RWPE2 (cell line): ENCODE measurements around the gene TNS3.

Source experiments
- ATAC-seq: fragments of 200-7000 bp; cut with Tn5 transposase; 3 replicates; pipeline ENCODE4 v1.9.1; 2021; ENCODE audit warnings: low read depth
- DNase-seq: peaks from one replicate; pipeline ENCODE4 v3.0.0-alpha.2; 2020; ENCODE audit warnings: low spot score
- H3K27ac ChIP-seq: fragments of 450-650 bp; 2 replicates; pipeline ENCODE4 v1.5.1; 2017; ENCODE audit warnings: mild to moderate bottlenecking; ENCODE audit not compliant: poor library complexity, severe bottlenecking
- H3K27me3 ChIP-seq: fragments of 250-450 bp; sonication (Bioruptor Pico); 2 replicates; pipeline ENCODE4 v1.5.1; 2021; ENCODE audit warnings: mild to moderate bottlenecking, moderate library complexity; ENCODE audit not compliant: insufficient read depth, poor library complexity, severe bottlenecking
- H3K36me3 ChIP-seq: fragments of 250-450 bp; sonication (Bioruptor Pico); 2 replicates; pipeline ENCODE4 v1.5.1; 2020; ENCODE audit warnings: low read depth, mild to moderate bottlenecking, moderate library complexity
- H3K4me1 ChIP-seq: fragments of 250-450 bp; sonication (Bioruptor Pico); 2 replicates; pipeline ENCODE4 v1.5.1; 2021; ENCODE audit warnings: mild to moderate bottlenecking, moderate library complexity; ENCODE audit not compliant: insufficient read depth, poor library complexity, severe bottlenecking
- H3K4me3 ChIP-seq: fragments of 250-450 bp; sonication (Bioruptor Pico); 2 replicates; pipeline ENCODE4 v1.5.1; 2021; ENCODE audit warnings: mild to moderate bottlenecking, moderate library complexity; ENCODE audit not compliant: severe bottlenecking
- H3K9me3 ChIP-seq: fragments of 250-450 bp; sonication (Bioruptor Pico); 2 replicates; pipeline ENCODE4 v1.5.1; 2021; ENCODE audit warnings: mild to moderate bottlenecking, moderate library complexity; ENCODE audit not compliant: severe bottlenecking
- CTCF ChIP-seq: fragments of 450-650 bp; IDR thresholded peaks from one replicate; pipeline ENCODE4 v1.5.1; 2017; ENCODE audit warnings: mild to moderate bottlenecking, moderate library complexity; ENCODE audit not compliant: poor library complexity, severe bottlenecking

TNS3 gene

GRCh38 chr7:47337531-47337930 lies 244.4 kb downstream of the TNS3 start:
- DNase-seq (no peak), ATAC-seq (no peak)

GRCh38 chr7:47336472-47337425 lies 245.2 kb downstream of the TNS3 start:
- DNase-seq: no peak
- Histone ChIP-seq H3K36me3 (peaks cover 14% of the 10 kb centered on the region), H3K9me3 (no peaks in the 10 kb centered on the region), H3K27ac (peak overlapping the region; percentile 2), H3K4me3 (no peak overlapping the region), H3K4me1 (peaks cover 8% of the 10 kb centered on the region), H3K27me3 (no peaks in the 10 kb centered on the region)
- 0 out of 3 replicates have a peak, but pooled peaks have one; percentile 15 for ATAC-seq
- TF ChIP-seq CTCF: no peak

More at GRCh38 chr7:47337531-47337930, 244.4 kb downstream of the TNS3 start:
- H3K27ac ChIP-seq: no peak overlapping the region
- H3K4me3 ChIP-seq: no peak overlapping the region
- H3K4me1 ChIP-seq: peaks cover 8% of the 10 kb centered on the region
- no peaks in the 10 kb centered on the region for H3K27me3 ChIP-seq
- H3K36me3 ChIP-seq: peaks cover 18% of the 10 kb centered on the region
- peak; percentile 12 for TF ChIP-seq CTCF
- no peaks in the 10 kb centered on the region for H3K9me3 ChIP-seq

- Histone ChIP-seq H3K9me3 (no peaks in the 10 kb centered on the region), H3K27ac (peak overlapping the region; percentile 2), H3K27me3 (no peaks in the 10 kb centered on the region), H3K4me3 (no peak overlapping the region), H3K4me1 (peaks cover 8% of the 10 kb centered on the region), H3K36me3 (peaks cover 14% of the 10 kb centered on the region)
- DNase-seq (peak; percentile 84), ATAC-seq (peak; percentile 97)
- TF ChIP-seq CTCF: no peak
Measured at GRCh38 chr7:47335557-47336471, 246.1 kb downstream of the TNS3 start.

GRCh38 chr7:47335071-47335470 lies 246.8 kb downstream of the TNS3 start:
- ATAC-seq (no peak), DNase-seq (no peak)
- no peak overlapping the region for H3K4me3 ChIP-seq
- no peaks in the 10 kb centered on the region for H3K27me3 ChIP-seq
- H3K9me3 ChIP-seq: no peaks in the 10 kb centered on the region
- TF ChIP-seq CTCF: no peak
- no peak overlapping the region for H3K27ac ChIP-seq
- peaks cover 14% of the 10 kb centered on the region for H3K36me3 ChIP-seq
- H3K4me1 ChIP-seq: peaks cover 8% of the 10 kb centered on the region
